Choroid plexus epithelial cell (primary cell): ENCODE measurements around the gene MACROH2A1.

Source experiments
- DNase-seq: peaks from one replicate; pipeline ENCODE4 v3.0.0-alpha.2; 2010; ENCODE audit warnings: low read depth
- H3K4me3 ChIP-seq: 2 replicates; pipeline ENCODE4 v1.5.1; 2011; ENCODE audit warnings: low read depth, mild to moderate bottlenecking, control low read depth, low read length, moderate library complexity
- CTCF ChIP-seq: conservative IDR thresholded peaks from 2 replicates; pipeline ENCODE4 v1.5.1; 2011; ENCODE audit warnings: low read depth, mild to moderate bottlenecking, control low read depth, inconsistent platforms, low read length, moderate library complexity

Gene MACROH2A1

DNA sequence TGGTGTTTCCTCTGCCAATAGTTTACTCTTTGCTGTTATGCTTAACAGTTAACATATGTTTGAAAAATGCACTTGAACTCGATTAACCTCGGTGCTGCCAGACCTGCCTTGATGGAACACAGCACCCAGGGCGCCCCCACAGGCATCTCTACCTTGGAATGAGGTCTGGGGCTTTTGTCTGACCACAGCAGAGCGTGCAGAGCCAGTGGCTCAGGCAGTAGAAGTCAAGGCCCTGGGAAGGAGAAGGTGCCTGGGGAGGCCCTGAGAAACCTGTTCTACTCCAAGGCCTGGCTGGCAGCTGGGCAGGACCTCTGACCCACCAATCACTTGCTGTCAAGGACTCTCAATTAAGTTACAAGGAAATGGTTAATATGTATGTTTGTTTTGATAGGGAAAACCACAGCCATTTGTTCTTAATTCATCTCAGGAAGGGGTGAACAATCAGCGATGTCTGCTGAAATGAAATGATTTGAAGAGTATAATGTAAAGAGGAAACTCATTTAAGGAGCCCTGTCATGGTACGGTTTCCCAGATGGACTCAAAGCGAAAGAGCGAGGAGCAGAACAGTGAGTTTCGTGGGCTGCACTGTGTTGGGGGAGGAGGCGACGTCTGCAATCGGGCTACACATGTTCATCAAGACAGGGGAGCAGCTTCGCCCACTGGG, 21.9 kb downstream of the MACROH2A1 start:
- no peak overlapping the region for H3K4me3 ChIP-seq
- no peak for TF ChIP-seq CTCF
- no peak for DNase-seq

DNA sequence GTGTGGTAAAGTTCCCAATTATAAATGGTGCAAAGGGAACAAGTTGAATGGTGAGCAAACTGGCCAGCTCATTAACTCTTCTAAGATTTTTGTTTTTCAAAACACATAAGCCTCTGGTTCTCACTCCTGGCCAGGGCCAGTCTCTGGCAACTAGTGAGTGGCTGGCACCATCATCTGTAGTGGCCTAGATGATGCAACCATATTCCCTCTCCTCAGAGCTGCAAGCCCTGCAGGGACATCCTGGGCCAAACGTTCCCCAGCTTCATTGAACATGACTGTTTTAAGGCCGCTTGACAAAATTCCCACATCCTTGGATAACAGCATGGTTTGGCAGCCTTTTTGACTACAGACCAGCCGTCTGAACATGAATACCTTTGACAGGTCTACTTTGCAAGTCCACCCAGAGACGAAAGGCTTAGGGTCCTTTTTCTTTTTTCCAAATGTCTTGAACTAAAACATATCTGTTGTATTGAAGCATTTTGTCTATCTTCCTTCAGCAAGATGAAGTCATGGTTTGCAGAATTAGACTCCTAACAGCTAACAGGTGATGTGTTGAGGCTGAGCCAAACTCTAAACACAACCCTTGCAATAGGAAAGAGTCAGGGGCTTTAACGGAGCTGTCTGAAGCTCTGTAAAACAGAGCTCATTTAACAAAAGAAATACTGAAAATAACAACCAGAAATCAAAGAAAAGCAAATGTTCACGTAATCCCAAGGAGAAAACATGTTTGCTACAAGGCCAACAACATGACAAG, 23.8 kb downstream of the MACROH2A1 start:
- no peak overlapping the region for H3K4me3 ChIP-seq
- TF ChIP-seq CTCF = no peak
- no peak for DNase-seq

DNA sequence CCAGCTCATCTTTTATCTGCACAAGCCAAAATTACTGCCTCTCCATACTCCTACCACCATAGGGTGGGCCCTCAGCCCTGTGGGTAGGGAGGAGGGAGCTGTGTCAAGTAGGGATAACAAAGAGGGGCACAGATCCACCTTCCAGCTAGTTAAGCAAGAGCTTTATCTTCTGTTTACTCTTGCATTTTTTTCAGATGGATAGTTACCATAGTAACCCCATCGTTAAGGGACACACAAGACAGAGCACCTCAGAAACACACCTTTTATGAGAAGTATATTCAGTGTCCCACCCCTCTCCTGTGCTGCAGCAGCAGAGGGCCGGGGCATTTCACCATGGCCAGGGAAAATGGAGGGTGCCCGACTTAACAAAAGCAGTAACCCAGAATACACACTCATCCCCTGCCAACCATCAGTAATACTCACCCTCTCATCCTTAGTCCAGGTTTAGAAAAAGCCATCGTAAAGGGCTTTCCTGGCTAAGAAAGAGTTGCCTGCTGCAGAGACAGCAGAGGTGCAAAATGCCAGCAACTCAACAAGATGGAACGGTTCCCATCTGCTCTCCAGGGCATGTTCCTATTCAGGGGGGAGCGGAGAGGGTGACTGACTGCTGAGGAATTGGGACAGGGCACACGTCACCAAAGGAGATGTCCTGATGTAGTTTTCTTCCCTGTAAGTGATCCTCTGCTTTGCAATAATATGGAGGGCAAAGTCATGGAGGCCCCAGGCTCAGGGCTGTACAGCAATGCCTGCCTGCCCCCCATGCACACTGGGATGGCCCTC, 25.1 kb downstream of the MACROH2A1 start:
- no peak for TF ChIP-seq CTCF
- no peak overlapping the region for H3K4me3 ChIP-seq
- no peak for DNase-seq

DNA sequence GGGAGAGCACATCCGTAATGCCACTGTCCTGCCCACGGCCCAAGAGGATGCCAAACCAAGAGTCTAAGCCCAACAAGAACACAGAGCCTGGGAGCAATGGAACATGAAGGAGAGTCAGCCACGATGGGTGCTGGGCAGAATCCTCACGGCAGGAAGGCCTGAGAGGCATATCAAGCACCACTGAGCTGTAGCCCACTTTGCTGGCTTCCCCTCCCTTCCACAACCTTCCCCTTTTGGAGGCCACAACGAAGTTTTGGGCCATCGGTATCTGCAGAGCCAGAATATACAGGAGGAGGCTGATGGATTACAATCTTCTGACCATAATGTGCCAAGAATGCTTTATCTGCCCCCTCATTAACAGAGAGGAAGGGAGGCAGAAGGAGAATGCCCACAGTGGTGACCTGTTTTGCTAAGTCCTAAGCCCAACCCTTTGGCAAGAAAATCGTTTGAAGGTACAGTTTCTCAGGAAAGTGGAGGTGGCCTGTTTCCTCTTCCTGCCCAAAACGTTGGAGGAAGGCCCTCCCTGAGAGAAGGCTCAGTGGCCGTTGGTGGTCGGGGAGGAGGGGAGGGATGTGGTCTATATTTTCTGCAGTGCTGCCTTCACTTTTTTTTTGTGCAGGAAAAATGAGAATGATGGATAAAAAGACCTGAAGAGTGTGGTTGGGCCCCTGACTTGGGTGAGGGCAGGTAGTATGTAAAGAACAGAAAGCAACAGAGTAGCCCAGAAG, 26.2 kb downstream of the MACROH2A1 start:
- H3K4me3 ChIP-seq = no peak overlapping the region
- DNase-seq = no peak
- TF ChIP-seq CTCF = no peak

DNA sequence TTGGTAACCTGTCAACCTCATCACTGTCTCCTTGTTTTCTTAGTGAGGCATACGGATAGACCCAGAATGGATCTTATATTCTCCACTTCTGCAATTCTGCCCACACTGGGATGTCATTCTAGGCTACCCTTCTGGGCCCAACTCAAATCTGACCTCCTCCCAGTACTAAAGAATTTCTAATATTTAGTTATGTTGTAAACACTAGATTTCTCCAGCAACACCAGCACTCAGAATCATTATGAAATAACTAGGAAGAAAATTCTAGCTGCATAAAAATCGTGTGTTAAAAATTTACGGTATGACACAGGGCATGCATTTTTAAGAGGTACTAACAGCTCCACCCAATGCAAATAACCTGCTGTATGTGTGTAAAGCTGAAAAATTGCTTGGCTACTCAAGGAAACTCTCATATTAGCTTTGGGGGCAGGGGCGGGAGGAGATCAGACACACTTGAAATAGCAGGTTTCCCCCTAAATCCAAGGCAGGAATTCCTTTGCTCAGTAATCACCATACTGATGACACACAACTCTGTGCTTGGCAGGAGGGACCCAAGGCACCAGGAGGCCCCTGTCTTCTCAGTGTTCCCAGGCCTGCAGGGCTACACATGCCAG, 27.3 kb downstream of the MACROH2A1 start:
- TF ChIP-seq CTCF = no peak
- H3K4me3 ChIP-seq = no peak overlapping the region
- DNase-seq = no peak

DNA sequence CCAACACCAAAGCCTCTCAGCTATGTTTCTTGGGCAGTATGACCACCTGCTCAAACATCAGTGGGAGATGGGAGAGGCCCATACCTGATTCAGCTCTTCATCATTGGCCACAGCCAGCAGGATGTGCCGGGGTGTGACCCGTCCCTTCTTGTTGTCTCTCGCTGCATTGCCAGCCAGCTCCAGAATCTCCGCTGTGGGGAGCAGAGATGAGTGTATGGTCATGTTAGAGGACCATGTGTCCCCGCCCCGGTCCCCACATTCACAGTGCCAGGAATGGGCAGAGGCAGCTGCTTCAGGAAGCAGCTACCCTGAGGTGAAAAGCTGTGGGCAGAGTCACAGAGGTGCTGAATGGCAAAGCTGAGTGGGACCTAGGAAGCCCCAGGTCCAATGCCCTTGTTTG, 29.1 kb downstream of the MACROH2A1 start:
- TF ChIP-seq CTCF = no peak
- H3K4me3 ChIP-seq = no peak overlapping the region
- no peak for DNase-seq
